ENCODE data around the gene CASQ2.

CASQ2 gene

DNA sequence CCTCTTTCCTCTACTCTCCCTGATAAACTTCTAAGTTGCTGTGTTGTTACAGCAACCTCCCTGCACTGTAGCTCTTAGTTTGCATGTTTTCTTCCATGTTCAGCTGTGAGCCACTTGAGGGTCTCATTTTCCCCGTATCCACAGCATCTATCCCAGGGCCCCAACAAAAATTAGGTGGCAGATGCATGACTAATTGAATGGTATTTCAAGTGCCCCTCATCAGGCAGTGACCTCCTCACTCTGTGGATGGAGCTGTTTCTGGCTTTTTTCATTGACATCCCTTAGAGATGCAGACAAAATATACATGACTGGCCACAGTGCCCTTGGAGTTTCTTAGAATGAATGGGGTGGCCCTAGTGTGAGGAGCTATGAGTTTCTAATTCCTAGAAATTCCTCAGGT is 3.4 kb downstream of the CASQ2 start:
- Histone ChIP-seq H3K36me3 (ENCODE audit: insufficient read depth, low read length) (no peaks in the 10 kb centered on the region), H3K4me1 (ENCODE audit: insufficient read depth, low read length) (no peaks in the 10 kb centered on the region), H3K9ac (ENCODE audit: low read depth, low read length) (no peak overlapping the region), H3K9me3 (ENCODE audit: control insufficient read depth, insufficient read depth, low read length) (no peaks in the 10 kb centered on the region)

DNA sequence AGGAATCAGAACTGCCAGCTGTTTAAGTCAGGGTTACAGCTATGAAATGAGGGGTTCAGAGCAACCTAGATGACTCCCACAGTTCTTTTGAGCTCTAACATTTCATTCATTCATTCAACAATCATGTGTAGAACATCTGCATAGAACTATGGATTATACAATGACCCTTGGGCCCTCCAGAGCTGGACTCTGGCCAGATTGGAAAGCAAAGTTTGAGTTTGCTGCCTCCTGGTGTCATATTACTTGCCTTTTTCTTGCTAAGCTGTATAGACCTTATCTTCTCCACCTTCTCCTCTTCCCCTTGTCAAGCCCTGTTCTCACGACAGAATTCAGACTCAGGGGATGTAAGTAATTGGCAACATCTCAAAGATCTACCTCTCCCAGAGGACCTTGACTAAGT is 4.0 kb downstream of the CASQ2 start:
- Histone ChIP-seq H3K9ac (ENCODE audit: low read depth, low read length) (no peak overlapping the region), H3K9me3 (ENCODE audit: control insufficient read depth, insufficient read depth, low read length) (no peaks in the 10 kb centered on the region), H3K4me1 (ENCODE audit: insufficient read depth, low read length) (no peaks in the 10 kb centered on the region), H3K36me3 (ENCODE audit: insufficient read depth, low read length) (no peaks in the 10 kb centered on the region)

DNA sequence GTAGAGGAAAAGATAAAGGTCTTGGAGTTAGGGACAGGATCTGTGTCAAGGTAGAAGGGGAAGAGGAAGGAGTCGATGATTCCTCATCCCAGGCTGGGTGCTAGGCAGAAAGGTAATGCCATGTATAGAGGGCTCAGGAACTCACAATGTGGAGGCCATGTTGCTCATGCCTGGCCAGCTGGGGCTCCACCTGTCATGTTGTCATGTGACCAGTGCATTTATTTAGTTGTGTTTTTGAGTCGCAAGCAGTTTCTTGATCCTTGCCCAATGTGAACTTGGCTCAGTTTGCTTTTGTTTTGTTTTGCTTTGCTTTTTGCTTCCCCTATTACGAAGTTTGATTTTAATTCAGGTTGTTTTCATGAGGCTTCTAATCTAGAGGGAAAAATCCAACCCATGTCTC is 5.7 kb downstream of the CASQ2 start:
- H3K4me1 ChIP-seq (ENCODE audit: insufficient read depth, low read length) = no peaks in the 10 kb centered on the region
- no peaks in the 10 kb centered on the region for H3K36me3 ChIP-seq (ENCODE audit: insufficient read depth, low read length)
- no peaks in the 10 kb centered on the region for H3K9me3 ChIP-seq (ENCODE audit: control insufficient read depth, insufficient read depth, low read length)
- no peak overlapping the region for H3K9ac ChIP-seq (ENCODE audit: low read depth, low read length)

DNA sequence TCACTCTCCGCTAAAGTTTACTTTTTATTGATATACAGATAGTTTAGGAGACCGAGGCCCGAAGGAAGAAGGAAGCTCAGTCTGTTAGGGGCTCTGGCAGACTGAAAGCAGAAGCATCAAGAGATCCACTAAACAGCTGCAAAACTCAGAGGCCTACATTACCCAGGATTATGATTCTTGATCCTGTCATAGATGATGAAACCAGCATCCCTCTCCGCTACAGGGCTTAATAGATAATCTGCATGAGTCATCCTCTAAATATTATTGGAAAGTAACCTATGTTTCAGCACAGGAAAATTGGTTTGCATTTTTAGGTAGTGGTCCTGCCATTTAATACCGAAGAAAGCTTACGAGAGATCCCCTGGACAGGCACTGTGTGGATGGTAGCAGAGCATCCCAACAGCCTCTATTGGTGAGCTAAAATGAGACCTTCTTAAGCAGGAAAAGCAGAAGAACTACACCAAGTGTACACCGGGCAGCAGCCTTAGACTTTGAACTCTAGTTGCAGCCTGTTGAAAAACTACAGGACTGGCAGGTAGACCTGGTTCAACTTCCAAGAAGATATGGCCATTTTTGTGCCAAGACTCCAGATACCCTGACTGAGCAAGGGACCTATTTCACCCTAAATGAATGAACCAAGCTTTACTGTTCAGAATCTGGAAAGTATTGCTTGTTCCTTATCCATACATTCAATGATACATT is 6.8 kb downstream of the CASQ2 start:
- Histone ChIP-seq H3K4me1 (ENCODE audit: insufficient read depth, low read length) (no peaks in the 10 kb centered on the region), H3K36me3 (ENCODE audit: insufficient read depth, low read length) (no peaks in the 10 kb centered on the region), H3K9ac (ENCODE audit: low read depth, low read length) (no peak overlapping the region), H3K9me3 (ENCODE audit: control insufficient read depth, insufficient read depth, low read length) (no peaks in the 10 kb centered on the region)

DNA sequence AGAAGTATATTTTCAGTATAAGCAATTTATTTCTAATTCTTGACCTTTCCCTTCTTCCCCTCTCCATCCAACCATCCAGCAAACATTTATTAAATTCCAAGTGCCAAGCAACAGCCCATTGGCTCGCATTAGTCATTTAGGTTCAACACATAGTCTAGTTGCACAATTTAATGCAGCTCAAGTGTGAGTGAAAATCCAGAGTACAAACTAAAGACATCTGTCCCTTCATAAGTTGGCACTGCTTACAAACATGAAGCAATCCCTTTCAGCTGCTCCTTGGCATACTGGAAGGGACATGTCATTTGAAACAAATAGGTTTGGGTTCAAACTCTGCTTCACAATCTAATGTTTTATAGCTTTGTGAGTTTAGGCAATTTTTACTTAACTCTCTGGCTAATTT is 10.7 kb downstream of the CASQ2 start:
- Histone ChIP-seq H3K9me3 (ENCODE audit: control insufficient read depth, insufficient read depth, low read length) (no peaks in the 10 kb centered on the region), H3K9ac (ENCODE audit: low read depth, low read length) (no peak overlapping the region), H3K4me1 (ENCODE audit: insufficient read depth, low read length) (no peaks in the 10 kb centered on the region), H3K36me3 (ENCODE audit: insufficient read depth, low read length) (no peaks in the 10 kb centered on the region)

DNA sequence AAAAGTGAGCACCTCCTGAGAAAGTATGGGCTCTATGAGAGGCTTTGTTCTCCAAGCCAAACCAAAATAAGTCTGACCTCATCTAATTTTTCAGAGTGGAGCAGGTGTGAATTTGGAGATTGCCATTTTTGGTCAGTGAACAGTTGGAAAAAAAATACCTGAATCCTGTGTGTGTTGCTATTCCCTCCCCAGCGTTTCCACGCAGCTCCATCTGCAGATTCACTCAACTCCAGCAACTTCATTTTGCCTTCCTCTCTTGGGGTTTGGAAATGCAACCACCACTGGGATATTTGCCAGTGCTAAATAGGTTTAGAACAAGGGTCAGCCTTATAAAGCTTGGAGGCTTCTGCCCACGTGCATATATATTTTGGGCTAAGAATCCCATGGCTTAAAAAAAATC is 11.2 kb downstream of the CASQ2 start:
- no peak overlapping the region for H3K9ac ChIP-seq (ENCODE audit: low read depth, low read length)
- H3K4me1 ChIP-seq (ENCODE audit: insufficient read depth, low read length) = no peaks in the 10 kb centered on the region
- H3K36me3 ChIP-seq (ENCODE audit: insufficient read depth, low read length) = no peaks in the 10 kb centered on the region
- no peaks in the 10 kb centered on the region for H3K9me3 ChIP-seq (ENCODE audit: control insufficient read depth, insufficient read depth, low read length)

DNA sequence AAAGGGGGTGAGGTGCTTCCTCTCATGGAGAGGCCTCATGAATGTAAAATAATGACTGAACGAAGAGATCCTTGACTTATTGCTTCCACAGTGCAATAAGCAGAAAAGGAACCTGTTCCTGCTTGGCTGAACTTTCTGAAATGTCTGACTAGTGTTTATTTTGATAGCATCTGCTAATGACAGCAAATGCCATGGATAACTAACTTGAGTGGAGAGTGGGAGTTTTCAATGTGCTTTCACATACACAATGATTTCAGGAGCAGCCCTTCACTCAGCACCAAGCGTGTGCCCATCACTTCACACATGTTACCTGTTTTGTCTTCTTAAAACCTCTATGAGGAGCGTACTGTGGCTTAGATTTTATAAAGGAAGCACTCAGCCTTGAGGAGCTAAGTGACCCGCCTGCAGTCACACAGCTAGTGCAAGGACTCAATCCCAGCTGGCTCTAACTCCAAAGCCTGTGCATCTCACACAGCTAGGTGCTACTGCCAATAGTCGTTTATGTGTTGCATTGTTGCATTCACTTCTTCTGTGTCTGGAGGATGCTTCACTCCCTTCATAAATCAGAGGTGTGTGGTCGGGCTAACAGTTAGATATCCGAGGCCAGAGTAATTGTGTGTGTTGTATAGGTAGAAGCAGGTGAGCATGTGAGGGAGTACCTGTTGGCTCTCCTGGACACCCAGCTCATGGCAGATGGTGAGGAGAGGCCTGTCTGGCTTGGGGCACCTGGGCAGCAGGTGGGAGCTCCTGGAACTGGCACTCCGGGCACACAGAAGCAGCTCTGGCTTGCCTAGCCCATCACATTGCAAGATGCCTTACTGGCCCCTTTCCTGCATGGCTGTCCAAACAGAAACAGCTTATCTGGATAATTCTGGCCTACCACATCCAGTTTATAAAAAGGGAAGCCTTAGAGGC is 12.8 kb downstream of the CASQ2 start:
- Histone ChIP-seq H3K4me1 (ENCODE audit: insufficient read depth, low read length) (no peaks in the 10 kb centered on the region), H3K9me3 (ENCODE audit: control insufficient read depth, insufficient read depth, low read length) (no peaks in the 10 kb centered on the region), H3K36me3 (ENCODE audit: insufficient read depth, low read length) (no peaks in the 10 kb centered on the region), H3K9ac (ENCODE audit: low read depth, low read length) (no peak overlapping the region)

DNA sequence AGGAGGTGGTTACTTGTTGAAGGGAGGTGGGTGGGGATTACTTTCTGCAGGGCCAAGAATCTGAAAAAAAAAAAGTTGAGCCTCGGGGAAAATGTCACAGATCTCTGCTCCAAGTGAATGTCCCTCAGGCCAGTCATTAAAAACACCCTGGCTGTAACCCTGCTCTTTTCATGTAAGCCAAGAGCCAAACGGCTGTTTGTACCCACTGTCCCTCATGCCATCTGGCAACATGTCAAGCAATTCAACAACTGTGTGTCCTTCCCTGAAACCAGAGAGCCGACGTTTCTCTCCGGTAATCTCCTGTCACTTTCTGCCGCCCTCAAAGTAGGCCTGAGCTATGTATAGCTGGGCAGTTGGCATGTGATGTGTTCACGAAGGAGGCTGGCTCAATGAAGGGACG is 14.7 kb downstream of the CASQ2 start:
- no peaks in the 10 kb centered on the region for H3K9me3 ChIP-seq (ENCODE audit: control insufficient read depth, insufficient read depth, low read length)
- no peak overlapping the region for H3K9ac ChIP-seq (ENCODE audit: low read depth, low read length)
- H3K4me1 ChIP-seq (ENCODE audit: insufficient read depth, low read length) = no peaks in the 10 kb centered on the region
- no peaks in the 10 kb centered on the region for H3K36me3 ChIP-seq (ENCODE audit: insufficient read depth, low read length)

DNA sequence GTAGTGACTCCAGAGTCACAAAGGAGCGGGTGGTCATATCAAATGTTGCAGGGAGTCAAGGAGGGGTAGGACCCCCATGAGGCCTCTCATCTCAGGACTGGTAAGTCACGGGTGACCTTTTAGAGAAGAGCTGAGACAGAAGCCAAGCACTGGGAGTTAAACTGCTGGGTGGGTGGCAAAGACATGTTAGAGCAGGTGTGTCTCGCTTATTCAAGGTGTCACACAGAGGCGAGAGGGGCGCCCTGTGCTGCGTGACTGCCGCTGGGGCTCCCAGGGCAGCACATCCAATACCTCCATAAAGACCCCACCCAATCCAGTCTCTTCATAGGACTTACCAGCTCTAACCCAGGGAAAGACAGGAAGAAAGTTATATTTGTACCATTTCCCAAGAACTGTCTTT is 15.2 kb downstream of the CASQ2 start:
- H3K9ac ChIP-seq (ENCODE audit: low read depth, low read length) = no peak overlapping the region
- H3K4me1 ChIP-seq (ENCODE audit: insufficient read depth, low read length) = peaks cover 3% of the 10 kb centered on the region; the same call in 1 of the 2 replicates
- no peaks in the 10 kb centered on the region for H3K9me3 ChIP-seq (ENCODE audit: control insufficient read depth, insufficient read depth, low read length)
- no peaks in the 10 kb centered on the region for H3K36me3 ChIP-seq (ENCODE audit: insufficient read depth, low read length)

DNA sequence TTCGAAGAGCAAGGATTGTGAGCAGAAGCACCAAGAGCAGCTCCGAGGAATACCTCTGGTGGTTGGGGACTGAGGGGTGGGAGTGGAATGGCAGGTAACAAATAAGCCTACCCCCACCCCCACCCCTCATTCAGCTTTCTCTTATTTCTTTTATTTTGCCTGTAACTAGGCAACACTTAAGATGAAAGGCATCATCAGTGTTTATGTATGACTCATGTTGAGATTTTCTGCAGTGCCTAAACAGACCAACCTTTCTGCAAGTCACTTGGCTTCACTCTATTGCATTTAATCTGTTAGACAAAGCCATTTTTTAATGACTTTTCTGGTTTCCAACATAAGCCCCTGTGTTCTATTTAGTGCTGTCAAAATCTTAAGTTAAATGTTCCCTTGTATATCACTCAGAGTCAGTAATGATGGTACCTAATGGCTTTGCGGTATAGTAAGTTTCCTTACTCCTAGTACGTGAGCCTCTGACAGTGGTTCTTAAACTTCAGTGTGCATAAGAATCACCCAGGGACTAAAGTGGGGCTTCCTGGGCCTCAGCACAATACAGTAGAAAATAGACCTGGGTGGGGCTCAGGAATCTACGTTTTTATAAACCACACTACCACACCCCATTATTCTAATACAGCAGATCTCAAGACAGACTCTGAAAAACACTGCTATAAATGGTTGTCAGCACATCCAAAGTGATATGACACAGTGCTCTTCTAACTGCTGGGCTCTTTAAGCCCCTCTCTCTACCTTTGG is 19.9 kb downstream of the CASQ2 start:
- peaks cover 8% of the 10 kb centered on the region; the same call in 1 of the 2 replicates for H3K4me1 ChIP-seq (ENCODE audit: insufficient read depth, low read length)
- H3K9me3 ChIP-seq (ENCODE audit: control insufficient read depth, insufficient read depth, low read length) = no peaks in the 10 kb centered on the region
- no peaks in the 10 kb centered on the region for H3K36me3 ChIP-seq (ENCODE audit: insufficient read depth, low read length)
- H3K9ac ChIP-seq (ENCODE audit: low read depth, low read length) = no peak overlapping the region

DNA sequence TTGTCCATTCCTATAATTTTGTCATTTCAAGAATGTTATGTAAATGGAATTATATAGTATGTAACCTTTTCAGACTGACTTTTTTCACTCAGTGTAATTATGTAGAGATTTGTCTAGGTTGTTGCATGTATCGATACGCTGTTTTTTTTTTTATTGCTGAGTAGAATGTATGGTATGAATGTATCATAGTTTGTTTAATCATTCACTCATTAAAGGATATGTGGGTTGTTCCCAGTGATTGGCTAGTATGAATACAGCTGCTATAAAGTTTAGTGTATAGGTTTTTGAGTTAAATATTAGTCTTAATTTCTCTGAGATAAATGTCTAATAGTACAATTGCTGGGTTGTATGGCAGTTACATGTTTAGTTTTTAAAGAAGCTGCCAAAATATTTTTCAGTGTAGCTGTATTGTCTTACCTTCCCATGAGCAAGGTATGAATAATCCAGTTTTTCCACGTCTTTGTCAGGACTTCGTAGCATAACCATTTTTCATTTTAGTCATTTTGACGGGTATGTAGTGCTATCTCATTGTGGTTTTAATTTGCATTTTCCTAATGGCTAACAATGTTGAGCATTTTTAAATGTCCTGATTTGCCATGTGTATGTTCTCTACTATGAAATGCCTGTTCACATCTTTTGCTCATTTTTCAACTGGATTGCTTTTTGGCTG is 22.4 kb downstream of the CASQ2 start:
- no peaks in the 10 kb centered on the region for H3K9me3 ChIP-seq (ENCODE audit: control insufficient read depth, insufficient read depth, low read length)
- H3K36me3 ChIP-seq (ENCODE audit: insufficient read depth, low read length) = no peaks in the 10 kb centered on the region
- no peak overlapping the region for H3K9ac ChIP-seq (ENCODE audit: low read depth, low read length)
- peaks cover 8% of the 10 kb centered on the region; the same call in 1 of the 2 replicates for H3K4me1 ChIP-seq (ENCODE audit: insufficient read depth, low read length)

DNA sequence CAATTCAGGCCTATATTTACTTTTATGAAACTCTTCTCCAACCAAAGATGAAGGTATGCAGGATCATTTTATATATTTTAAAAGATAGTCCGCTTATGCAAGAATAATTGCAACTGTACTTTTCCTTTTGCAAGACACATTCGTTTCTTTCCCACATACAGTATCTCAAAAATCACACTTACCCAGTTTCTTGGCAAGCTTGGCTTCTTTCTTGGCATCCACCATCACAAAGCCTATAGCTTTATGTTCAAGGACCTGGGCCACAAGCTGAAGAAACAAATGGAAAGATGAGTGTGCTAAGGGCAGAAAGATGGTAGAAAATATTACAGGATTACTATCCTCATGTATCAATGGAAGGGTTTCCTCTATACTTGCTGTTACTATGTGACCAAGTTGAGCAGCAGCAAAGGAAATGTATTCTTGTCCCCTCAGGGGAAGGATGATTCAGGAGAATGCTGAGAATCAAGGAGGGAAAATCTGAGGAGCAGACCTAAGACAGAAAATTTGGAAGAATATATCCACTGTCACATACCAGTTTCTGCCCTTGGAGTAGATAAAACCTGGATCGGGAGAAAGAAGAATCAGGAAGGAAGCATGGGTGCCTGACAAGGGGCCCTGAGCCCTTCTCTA is 23.8 kb downstream of the CASQ2 start:
- H3K9ac ChIP-seq (ENCODE audit: low read depth, low read length) = no peak overlapping the region
- H3K36me3 ChIP-seq (ENCODE audit: insufficient read depth, low read length) = no peaks in the 10 kb centered on the region
- H3K9me3 ChIP-seq (ENCODE audit: control insufficient read depth, insufficient read depth, low read length) = no peaks in the 10 kb centered on the region
- peaks cover 8% of the 10 kb centered on the region; the same call in 1 of the 2 replicates for H3K4me1 ChIP-seq (ENCODE audit: insufficient read depth, low read length)

DNA sequence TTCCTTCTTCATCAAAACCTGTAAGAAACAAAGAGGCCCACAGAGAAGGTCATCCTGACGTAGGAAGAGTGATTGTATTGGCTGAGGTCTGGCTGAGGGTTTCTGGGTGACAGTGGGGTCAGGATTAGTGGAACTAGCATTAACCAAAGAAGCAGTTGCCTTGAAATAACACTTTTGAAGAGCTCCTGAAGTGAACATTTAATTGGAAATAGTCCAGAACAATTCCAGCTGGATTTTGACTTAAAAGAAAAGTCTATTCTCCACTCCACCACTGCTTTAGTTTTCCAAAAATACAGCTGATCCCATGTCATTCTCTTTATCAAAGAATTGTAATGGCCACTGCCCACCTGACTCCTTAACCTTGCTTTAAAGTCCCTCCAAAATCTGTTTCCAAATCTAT is 27.7 kb downstream of the CASQ2 start:
- no peak overlapping the region for H3K9ac ChIP-seq (ENCODE audit: low read depth, low read length)
- H3K36me3 ChIP-seq (ENCODE audit: insufficient read depth, low read length) = no peaks in the 10 kb centered on the region
- H3K4me1 ChIP-seq (ENCODE audit: insufficient read depth, low read length) = no peaks in the 10 kb centered on the region
- no peaks in the 10 kb centered on the region for H3K9me3 ChIP-seq (ENCODE audit: control insufficient read depth, insufficient read depth, low read length)

DNA sequence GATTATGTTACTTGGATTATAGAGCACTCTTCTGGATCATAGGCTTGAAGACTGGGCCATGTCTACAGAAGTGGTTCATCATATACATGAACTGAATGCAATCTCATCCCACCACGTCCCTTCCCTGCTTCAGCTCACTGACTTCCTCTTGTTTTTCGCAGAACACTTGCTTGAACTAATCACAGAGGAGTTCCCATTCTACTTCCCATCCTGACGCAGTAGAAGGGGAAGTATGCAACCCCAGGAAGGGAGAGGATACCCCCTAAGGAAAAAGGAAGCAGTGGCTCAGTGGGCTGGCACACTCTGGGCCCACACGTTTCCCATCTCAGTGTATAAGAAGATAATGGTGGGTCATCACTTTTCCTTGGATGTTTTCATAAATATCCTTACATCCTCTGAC is 36.2 kb downstream of the CASQ2 start:
- H3K4me1 ChIP-seq (ENCODE audit: insufficient read depth, low read length) = peaks cover 7% of the 10 kb centered on the region; the same call in 1 of the 2 replicates
- no peak overlapping the region for H3K9ac ChIP-seq (ENCODE audit: low read depth, low read length)
- no peaks in the 10 kb centered on the region for H3K36me3 ChIP-seq (ENCODE audit: insufficient read depth, low read length)
- H3K9me3 ChIP-seq (ENCODE audit: control insufficient read depth, insufficient read depth, low read length) = no peaks in the 10 kb centered on the region

Measured in ES-I3 (cell line).